NOMO-1 (cell line): ENCODE data around the gene ULBP2.

Source experiments
- DNase-seq, 2 experiments: peaks; one replicate each; lab custom pipeline; 2025; ENCODE audit not compliant: unreplicated experiment in 2 of 2; lab: John Stamatoyannopoulos, UW

Gene ULBP2

DNA sequence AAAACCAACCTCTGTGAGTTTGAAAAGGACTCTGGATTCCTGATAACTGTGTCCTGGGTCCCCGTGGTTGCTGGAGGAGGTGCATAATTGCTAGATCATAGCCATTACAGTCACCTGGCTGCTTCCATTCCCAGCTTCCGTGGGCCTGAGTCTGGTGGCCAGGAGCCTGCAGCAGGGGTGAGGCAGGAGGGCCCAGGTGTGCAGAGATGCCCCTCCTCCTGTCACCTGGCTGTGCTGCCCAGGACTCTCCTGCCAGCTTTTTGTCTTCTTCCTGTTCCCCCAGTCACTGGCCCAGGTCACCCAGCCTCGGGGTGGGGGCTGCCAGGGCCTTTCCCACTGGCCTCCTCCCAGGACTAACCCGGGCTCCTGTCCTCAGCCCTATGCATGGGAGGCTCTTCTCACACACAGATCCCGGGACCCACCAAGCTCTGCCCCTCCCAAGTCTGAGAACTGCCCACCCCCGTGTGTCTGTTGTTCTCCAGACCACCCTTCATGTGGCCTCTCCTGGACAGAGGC lies 53.5 kb downstream of the ULBP2 start:
- DNase-seq: no peak

DNA sequence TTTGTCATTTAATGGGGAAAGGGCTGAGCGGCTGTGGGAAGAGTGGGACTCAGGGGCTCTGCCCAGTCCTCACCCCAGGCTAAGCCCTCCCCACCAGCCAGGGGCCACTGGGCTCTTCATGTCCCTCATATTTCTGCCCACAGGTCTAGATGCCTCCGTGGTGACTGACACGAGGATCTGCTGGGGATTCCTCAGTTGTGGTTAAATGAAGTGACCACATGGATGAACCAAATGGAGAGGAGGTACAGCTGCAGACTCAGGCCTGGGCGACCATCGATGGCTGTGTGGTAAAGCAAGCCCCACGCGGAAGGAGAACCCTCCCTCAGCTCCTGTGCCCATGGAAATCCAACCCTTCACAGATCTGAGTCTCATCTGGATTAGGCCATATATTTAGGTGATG lies 54.2 kb downstream of the ULBP2 start:
- no peak for DNase-seq
